Ascending aorta (tissue), 2 donors: ENCODE results near the gene CD22. TPM values are rescaled to one million over a fixed set of nuclear protein-coding genes. Genes with fewer than 3 reads are reported as not detected.

Experiments used
- DNase-seq, 2 donors: peaks; one replicate each; pipeline ENCODE4 v3.0.0-alpha.2; 2019; ENCODE audit warnings: low spot score in 2 of 2
- H3K27ac ChIP-seq, 2 donors: fragments of 200-600 bp; sonication (generic); one replicate each; pipeline ENCODE4 v1.5.1; 2016 to 2017; ENCODE audit warnings: mild to moderate bottlenecking in 1 of 2
- H3K27me3 ChIP-seq: fragments of 200-600 bp; sonication (generic); one replicate; pipeline ENCODE4 v1.5.1; 2017
- H3K36me3 ChIP-seq, 2 donors: fragments of 200-600 bp; sonication (generic); one replicate each; pipeline ENCODE4 v1.5.1; 2016
- H3K4me1 ChIP-seq, 2 donors: fragments of 200-600 bp; sonication (generic); one replicate each; pipeline ENCODE4 v1.5.1; 2016 to 2017; ENCODE audit warnings: mild to moderate bottlenecking in 1 of 2
- H3K4me3 ChIP-seq, 2 donors: fragments of 200-600 bp; sonication (generic); one replicate each; pipeline ENCODE4 v1.5.1; 2016 to 2017; ENCODE audit warnings: mild to moderate bottlenecking in 1 of 2
- H3K9me3 ChIP-seq, 2 donors: fragments of 200-600 bp; sonication (generic); one replicate each; pipeline ENCODE4 v1.5.1; 2016
- intact Hi-C: fragments of 100-400 bp; cut with DNase I; formaldehyde crosslinking; loops from one replicate; pipeline ENCODE4 v1.15.1; 2023
- total RNA-seq: library from RNA; depleted of rRNA; stranded (reverse); fragments of >200 nt; gene quantifications from one replicate; pipeline ENCODE4 v1.1.0, GENCODE V29; 2016
- TF ChIP-seq, protein P1 (sequence below), 3 experiments: fragments of 200-600 bp in 2 of 3; fragments of 450-650 bp in 1 of 3; sonication (generic) in 2 of 3; IDR thresholded peaks; one replicate each; pipeline ENCODE4 v1.5.1; 2016 to 2019; ENCODE audit warnings: antibody characterized with exemption in 3 of 3, mild to moderate bottlenecking in 1 of 3, moderate library complexity in 1 of 3

Gene CD22
- total RNA-seq, 1 donor from 2014 or later = 0.75 TPM

DNA sequence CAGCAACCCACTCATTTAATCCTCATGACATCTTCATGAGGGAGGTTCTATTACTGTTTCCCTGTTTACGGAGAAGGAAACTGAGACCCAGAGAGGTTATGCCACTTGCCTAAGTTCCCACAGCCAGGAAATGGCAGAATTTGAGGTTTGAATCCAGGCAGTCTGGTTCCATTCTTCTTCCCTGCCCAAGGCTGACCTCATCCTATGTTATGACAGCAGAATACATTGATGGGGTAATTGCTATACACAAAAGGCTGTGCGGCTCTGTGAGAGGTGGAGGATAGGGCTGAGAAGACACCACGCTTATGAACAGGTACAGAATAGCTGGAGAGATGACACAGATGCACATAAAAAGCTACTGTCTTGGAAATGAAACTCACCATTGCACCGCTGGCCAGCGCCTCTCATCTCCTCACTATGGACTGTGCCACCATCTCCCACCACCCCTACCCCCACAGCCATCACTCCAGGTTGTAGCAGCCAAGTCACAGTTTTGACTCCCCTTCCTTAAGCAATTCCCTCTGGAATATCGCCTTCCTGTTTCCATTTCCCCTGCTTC lies 25.6 kb upstream of the CD22 start:
- H3K4me3 ChIP-seq = no peak overlapping the region
- intact Hi-C loops = no loop called here
- H3K27ac ChIP-seq = no peak overlapping the region
- TF ChIP-seq, protein P1, sequence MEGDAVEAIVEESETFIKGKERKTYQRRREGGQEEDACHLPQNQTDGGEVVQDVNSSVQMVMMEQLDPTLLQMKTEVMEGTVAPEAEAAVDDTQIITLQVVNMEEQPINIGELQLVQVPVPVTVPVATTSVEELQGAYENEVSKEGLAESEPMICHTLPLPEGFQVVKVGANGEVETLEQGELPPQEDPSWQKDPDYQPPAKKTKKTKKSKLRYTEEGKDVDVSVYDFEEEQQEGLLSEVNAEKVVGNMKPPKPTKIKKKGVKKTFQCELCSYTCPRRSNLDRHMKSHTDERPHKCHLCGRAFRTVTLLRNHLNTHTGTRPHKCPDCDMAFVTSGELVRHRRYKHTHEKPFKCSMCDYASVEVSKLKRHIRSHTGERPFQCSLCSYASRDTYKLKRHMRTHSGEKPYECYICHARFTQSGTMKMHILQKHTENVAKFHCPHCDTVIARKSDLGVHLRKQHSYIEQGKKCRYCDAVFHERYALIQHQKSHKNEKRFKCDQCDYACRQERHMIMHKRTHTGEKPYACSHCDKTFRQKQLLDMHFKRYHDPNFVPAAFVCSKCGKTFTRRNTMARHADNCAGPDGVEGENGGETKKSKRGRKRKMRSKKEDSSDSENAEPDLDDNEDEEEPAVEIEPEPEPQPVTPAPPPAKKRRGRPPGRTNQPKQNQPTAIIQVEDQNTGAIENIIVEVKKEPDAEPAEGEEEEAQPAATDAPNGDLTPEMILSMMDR (IDR thresholded peaks at IDR 0.05) = no peak
- no peaks in the 10 kb centered on the region for H3K27me3 ChIP-seq
- H3K4me1 ChIP-seq = no peaks in the 10 kb centered on the region
- no peak for DNase-seq
- no peaks in the 10 kb centered on the region for H3K9me3 ChIP-seq
- H3K36me3 ChIP-seq = no peaks in the 10 kb centered on the region

GRCh38 chr19:35304036-35304435 lies 25.0 kb upstream of the CD22 start:
- H3K9me3 ChIP-seq = no peaks in the 10 kb centered on the region
- intact Hi-C loops = no loop called here
- H3K27me3 ChIP-seq = no peaks in the 10 kb centered on the region
- no peaks in the 10 kb centered on the region for H3K4me1 ChIP-seq
- no peak overlapping the region for H3K4me3 ChIP-seq
- TF ChIP-seq, protein P1 (IDR thresholded peaks at IDR 0.05) = no peak
- no peak overlapping the region for H3K27ac ChIP-seq
- no peaks in the 10 kb centered on the region for H3K36me3 ChIP-seq
- DNase-seq = no peak

DNA sequence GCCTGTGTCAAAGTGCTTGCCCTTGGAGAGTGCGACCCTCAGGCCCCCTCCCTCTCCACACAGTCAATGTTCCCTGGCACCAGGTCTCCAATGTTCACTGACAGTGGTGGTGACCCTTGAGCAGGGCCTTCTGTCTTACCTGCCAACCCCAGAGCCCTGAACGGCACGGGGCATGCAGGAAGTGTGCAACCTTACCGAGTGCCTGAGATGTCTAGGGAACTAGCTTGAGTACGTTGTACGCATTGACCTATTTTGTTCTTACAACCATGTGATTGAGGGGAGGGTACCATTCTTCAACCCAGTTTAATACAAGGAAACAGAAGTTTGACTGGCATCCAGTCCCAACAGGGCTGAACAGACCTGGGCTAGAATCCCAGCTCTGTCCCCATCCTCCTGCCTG lies 23.8 kb upstream of the CD22 start:
- Histone ChIP-seq H3K27me3 (no peaks in the 10 kb centered on the region), H3K36me3 (no peaks in the 10 kb centered on the region), H3K27ac (no peak overlapping the region), H3K9me3 (no peaks in the 10 kb centered on the region), H3K4me3 (no peak overlapping the region), H3K4me1 (no peaks in the 10 kb centered on the region)
- no peak for DNase-seq
- intact Hi-C loops = no loop called here
- TF ChIP-seq, protein P1 (IDR thresholded peaks at IDR 0.05) = no peak

DNA sequence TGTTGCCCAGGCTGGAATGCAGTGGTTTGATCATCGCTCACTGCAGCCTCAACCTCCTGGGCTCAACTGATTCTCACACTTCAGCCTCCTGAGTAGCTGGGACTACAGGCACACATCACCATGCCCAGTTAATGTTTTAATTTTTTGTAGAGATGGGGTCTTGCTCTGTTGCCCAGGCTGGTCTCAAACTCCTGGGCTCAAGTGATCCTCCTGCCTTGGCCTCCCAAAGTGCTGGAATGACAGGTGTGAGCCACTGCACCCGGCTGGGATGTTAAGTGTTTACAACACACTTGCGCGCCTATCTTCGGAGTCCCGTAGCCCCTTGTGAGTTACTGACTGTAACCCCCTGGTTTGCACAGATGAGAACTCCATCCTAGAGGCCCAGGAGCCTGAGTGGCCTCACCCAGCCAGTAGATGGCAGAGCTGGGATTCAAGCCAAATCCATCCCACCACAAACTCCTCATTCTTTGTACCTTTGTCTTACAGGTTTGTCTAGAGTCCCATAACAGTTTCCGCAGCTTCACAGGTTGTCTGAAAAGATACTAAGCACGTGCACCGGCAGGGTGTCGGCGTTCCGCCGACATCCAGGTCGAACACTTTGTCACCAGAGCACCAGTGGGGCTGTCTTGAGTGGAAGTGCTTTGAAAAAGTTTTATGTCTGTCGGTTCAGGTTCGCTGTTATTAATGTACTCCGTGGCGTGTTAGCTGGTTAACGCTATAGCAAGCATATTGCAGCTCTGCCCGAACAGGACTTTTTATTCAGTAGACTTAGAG lies 22.3 kb upstream of the CD22 start:
- H3K36me3 ChIP-seq = no peaks in the 10 kb centered on the region
- intact Hi-C loops = no loop called here
- no peak for DNase-seq
- no peaks in the 10 kb centered on the region for H3K4me1 ChIP-seq
- no peaks in the 10 kb centered on the region for H3K9me3 ChIP-seq
- no peak overlapping the region for H3K27ac ChIP-seq
- no peak overlapping the region for H3K4me3 ChIP-seq
- no peaks in the 10 kb centered on the region for H3K27me3 ChIP-seq
- TF ChIP-seq, protein P1 (IDR thresholded peaks at IDR 0.05) = no peak

DNA sequence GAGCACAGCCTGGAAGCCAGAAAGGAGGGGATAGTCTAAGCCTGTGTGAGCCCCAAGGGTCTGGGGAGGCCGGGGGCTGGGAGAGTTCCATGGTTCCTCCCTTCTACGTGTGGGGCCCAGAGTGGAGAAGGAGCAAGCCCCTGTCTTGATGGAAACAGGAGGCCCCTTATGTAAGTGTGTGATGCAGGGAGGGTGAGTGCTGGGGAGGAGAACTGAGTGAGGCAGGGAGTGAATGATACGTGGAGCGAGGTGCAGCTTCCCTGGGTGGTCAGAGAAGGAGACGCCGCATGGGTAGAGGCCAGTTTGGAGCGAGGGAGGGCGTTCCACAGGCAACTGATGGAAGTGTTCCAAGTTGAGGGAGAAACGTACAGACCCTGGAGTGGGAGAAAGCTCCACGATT lies 21.1 kb upstream of the CD22 start:
- Histone ChIP-seq H3K27ac (no peak overlapping the region), H3K4me1 (no peaks in the 10 kb centered on the region), H3K36me3 (no peaks in the 10 kb centered on the region), H3K4me3 (no peak overlapping the region), H3K27me3 (no peaks in the 10 kb centered on the region), H3K9me3 (no peaks in the 10 kb centered on the region)
- intact Hi-C loops = no loop called here
- TF ChIP-seq, protein P1 (IDR thresholded peaks at IDR 0.05) = no peak
- no peak for DNase-seq
